Body of pancreas (tissue), 4 donors: ENCODE results near the gene BAHCC1.

ENCODE experiments used
- CTCF ChIP-seq, 7 experiments: fragments of 450-650 bp in 4 of 7; fragments of 200-600 bp in 3 of 7; sonication (generic) in 3 of 7; IDR thresholded peaks; one replicate each; pipeline ENCODE4 v1.5.1; 2016 to 2019; ENCODE audit warnings: antibody characterized with exemption in 7 of 7
- POLR2A ChIP-seq, 3 donors: fragments of 450-650 bp; IDR thresholded peaks; one replicate each; pipeline ENCODE4 v1.6.1; 2016; ENCODE audit warnings: antibody characterized with exemption in 3 of 3, mild to moderate bottlenecking in 2 of 3

GRCh38 chr17:81384929-81385319, 10.3 kb upstream of the BAHCC1 start:
- TF ChIP-seq POLR2A (IDR thresholded peaks at IDR 0.05), result no peak
- TF ChIP-seq CTCF (IDR thresholded peaks at IDR 0.05), result no peak
